ENCODE measurements around the gene GPC4. TPM values are rescaled to one million over a fixed set of nuclear protein-coding genes. Genes with fewer than 3 reads are reported as not detected.

GPC4 gene
- total RNA-seq, 1 experiment from 2014 or later = 1.2 TPM

DNA sequence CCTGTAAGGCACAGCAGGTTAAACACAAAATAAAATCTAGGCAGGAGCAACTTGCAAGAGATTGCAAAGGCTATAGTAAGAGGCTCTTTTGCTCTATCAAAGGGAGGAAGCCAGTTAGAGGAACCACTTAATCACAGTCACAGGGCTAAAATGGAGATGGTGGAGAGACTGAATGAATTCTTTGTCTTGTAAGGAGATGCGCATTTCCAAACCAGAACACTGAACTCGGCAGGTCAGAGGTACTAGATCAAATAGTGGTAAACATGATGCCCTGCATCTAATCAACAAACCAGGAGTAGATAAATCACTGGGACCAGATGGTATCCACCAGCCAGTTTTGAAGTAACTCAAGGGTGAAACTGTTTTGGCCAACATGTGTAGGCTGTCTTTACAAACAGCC, 55.8 kb downstream of the GPC4 start:
- Mint-ChIP-seq H3K27ac (ENCODE audit: unreplicated experiment) (no peak overlapping the region), H3K4me1 (ENCODE audit: low read depth, unreplicated experiment) (no peaks in the 10 kb centered on the region), H3K9me3 (ENCODE audit: unreplicated experiment) (no peaks in the 10 kb centered on the region), H3K27me3 (ENCODE audit: insufficient read depth, unreplicated experiment) (no peaks in the 10 kb centered on the region), H3K4me3 (ENCODE audit: unreplicated experiment) (no peak overlapping the region), H3K36me3 (ENCODE audit: insufficient read depth, unreplicated experiment) (no peaks in the 10 kb centered on the region)
- no TSS peak for BruUV-seq (replicated peaks)
- no peak for DNase-seq
- H3K4me1 ChIP-seq = no peaks in the 10 kb centered on the region
- ChIA-PET POLR2A (no interaction called here), CTCF (no interaction called here)
- no peak overlapping the region for H3K4me3 ChIP-seq (ENCODE audit: low read depth, low read length)
- H3K27me3 ChIP-seq (replicated peaks; ENCODE audit: control insufficient read depth, insufficient read depth, low read length) = no peaks in the 10 kb centered on the region
- no peaks in the 10 kb centered on the region for H3K9me3 ChIP-seq
- intact Hi-C loops (cut with micrococcal nuclease; ENCODE audit: unreplicated experiment) = no loop called here
- TF ChIP-seq CTCF (IDR thresholded peaks at IDR 0.05; ENCODE audit: insufficient read depth in 1 of 2, low read depth in 1 of 2, low read length in 1 of 2, severe bottlenecking in 1 of 2, unreplicated experiment in 1 of 2) = no peak
- no peaks in the 10 kb centered on the region for H3K36me3 ChIP-seq (ENCODE audit: control insufficient read depth, insufficient read depth, low read length)

GRCh38 chrX:133353233-133353632, 62.1 kb downstream of the GPC4 start:
- POLR2A ChIA-PET = no interaction called here
- H3K27ac Mint-ChIP-seq (ENCODE audit: unreplicated experiment) = no peak overlapping the region
- H3K4me1 Mint-ChIP-seq (ENCODE audit: low read depth, unreplicated experiment) = no peaks in the 10 kb centered on the region

DNA sequence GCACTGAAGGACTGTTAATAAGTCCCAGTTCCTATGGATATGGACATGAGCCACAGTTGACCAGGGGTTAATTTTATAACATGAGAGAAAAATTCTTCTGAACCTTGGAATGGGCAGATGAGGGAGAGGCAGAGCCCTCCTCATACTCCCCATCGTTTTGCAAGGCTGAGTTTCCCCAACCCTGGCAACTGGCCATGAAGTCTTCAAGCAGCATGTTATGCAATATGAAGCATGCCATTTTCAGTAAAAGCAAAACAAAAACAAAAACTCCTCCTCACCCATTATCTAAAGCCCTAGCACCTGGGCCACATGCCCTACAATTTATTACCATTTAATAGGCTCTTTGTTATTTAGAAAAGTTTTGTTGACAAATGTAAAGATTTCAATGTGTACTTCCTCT, 64.5 kb downstream of the GPC4 start:
- H3K4me1 ChIP-seq = no peaks in the 10 kb centered on the region
- Mint-ChIP-seq H3K4me3 (ENCODE audit: unreplicated experiment) (no peak overlapping the region), H3K36me3 (ENCODE audit: insufficient read depth, unreplicated experiment) (no peaks in the 10 kb centered on the region), H3K27me3 (ENCODE audit: insufficient read depth, unreplicated experiment) (no peaks in the 10 kb centered on the region), H3K27ac (ENCODE audit: unreplicated experiment) (no peak overlapping the region), H3K4me1 (ENCODE audit: low read depth, unreplicated experiment) (no peaks in the 10 kb centered on the region), H3K9me3 (ENCODE audit: unreplicated experiment) (no peaks in the 10 kb centered on the region)
- no peak overlapping the region for H3K4me3 ChIP-seq (ENCODE audit: low read depth, low read length)
- H3K9me3 ChIP-seq = no peaks in the 10 kb centered on the region
- POLR2A ChIA-PET = no interaction called here
- DNase-seq = no peak
- CTCF ChIA-PET = no interaction called here
- H3K36me3 ChIP-seq (ENCODE audit: control insufficient read depth, insufficient read depth, low read length) = no peaks in the 10 kb centered on the region
- no TSS peak for BruUV-seq (replicated peaks)
- TF ChIP-seq CTCF (IDR thresholded peaks at IDR 0.05; ENCODE audit: insufficient read depth in 1 of 2, low read depth in 1 of 2, low read length in 1 of 2, severe bottlenecking in 1 of 2, unreplicated experiment in 1 of 2) = no peak
- intact Hi-C loops (cut with micrococcal nuclease; ENCODE audit: unreplicated experiment) = no loop called here
- H3K27me3 ChIP-seq (replicated peaks; ENCODE audit: control insufficient read depth, insufficient read depth, low read length) = no peaks in the 10 kb centered on the region

More at GRCh38 chrX:133353233-133353632, 62.1 kb downstream of the GPC4 start:
- no peaks in the 10 kb centered on the region for H3K27me3 ChIP-seq (replicated peaks; ENCODE audit: control insufficient read depth, insufficient read depth, low read length)
- no peak for TF ChIP-seq CTCF (IDR thresholded peaks at IDR 0.05; ENCODE audit: insufficient read depth in 1 of 2, low read depth in 1 of 2, low read length in 1 of 2, severe bottlenecking in 1 of 2, unreplicated experiment in 1 of 2)
- CTCF ChIA-PET = no interaction called here
- H3K36me3 Mint-ChIP-seq (ENCODE audit: insufficient read depth, unreplicated experiment) = no peaks in the 10 kb centered on the region
- no peak overlapping the region for H3K4me3 ChIP-seq (ENCODE audit: low read depth, low read length)
- DNase-seq = no peak
- intact Hi-C loops (cut with micrococcal nuclease; ENCODE audit: unreplicated experiment) = no loop called here
- BruUV-seq (replicated peaks) = no TSS peak
- H3K4me1 ChIP-seq = no peaks in the 10 kb centered on the region
- H3K36me3 ChIP-seq (ENCODE audit: control insufficient read depth, insufficient read depth, low read length) = no peaks in the 10 kb centered on the region
- no peaks in the 10 kb centered on the region for H3K27me3 Mint-ChIP-seq (ENCODE audit: insufficient read depth, unreplicated experiment)
- no peaks in the 10 kb centered on the region for H3K9me3 ChIP-seq
- H3K9me3 Mint-ChIP-seq (ENCODE audit: unreplicated experiment) = no peaks in the 10 kb centered on the region
- H3K4me3 Mint-ChIP-seq (ENCODE audit: unreplicated experiment) = no peak overlapping the region
